B cell (primary cell): ENCODE data around the gene AFF2. TPM values are rescaled to one million over a fixed set of nuclear protein-coding genes. Genes with fewer than 3 reads are reported as not detected.

Experiments used
- ATAC-seq: fragments of 200-7000 bp; cut with Tn5 transposase; one replicate; pipeline ENCODE4 v1.10.0; 2021; ENCODE audit warnings: low read depth, mild to moderate bottlenecking, moderate number of reproducible peaks, moderate library complexity
- CTCF ChIA-PET: fragments of 350-600 bp; sonication (Branson Sonifier 250); formaldehyde crosslinking; loops from one replicate; lab custom pipeline; 2021; ENCODE audit warnings: antibody characterized with exemption, inconsistent platforms; lab: Charles Lee
- POLR2A ChIA-PET: fragments of 350-600 bp; sonication (Branson Sonifier 250); formaldehyde crosslinking; loops from one replicate; lab custom pipeline; 2021; ENCODE audit warnings: antibody characterized with exemption; lab: Charles Lee
- DNase-seq: peaks from one replicate; pipeline ENCODE4 v3.0.0; 2013
- H2AFZ ChIP-seq: 2 replicates; pipeline ENCODE4 v1.6.1; 2012; ENCODE audit warnings: mild to moderate bottlenecking, low read depth, low read length; ENCODE audit not compliant: insufficient read depth, poor library complexity, severe bottlenecking
- H3K27ac ChIP-seq, 2 donors: 1 replicate in 1 of 2; 2 replicates in 1 of 2; pipeline ENCODE4 v1.5.1; 2012 to 2013; ENCODE audit warnings: low read length in 2 of 2, mild to moderate bottlenecking in 2 of 2, moderate library complexity in 1 of 2
- H3K27me3 ChIP-seq, 4 experiments: fragments of 200-600 bp in 1 of 4; sonication (generic) in 1 of 4; replicated peaks in 1 of 4; 1 replicate in 2 of 4; 2 replicates in 2 of 4; pipeline versions ENCODE4 v1.6.1 to v1.7.0; 2013 to 2016; ENCODE audit warnings: low read length in 3 of 4, mild to moderate bottlenecking in 2 of 4, mixed read lengths in 1 of 4, moderate library complexity in 1 of 4; ENCODE audit not compliant: insufficient read depth in 4 of 4, control insufficient read depth in 3 of 4; ENCODE audit errors: control extremely low read depth in 1 of 4
- H3K36me3 ChIP-seq, 2 experiments: replicated peaks in 1 of 2; 1 replicate in 1 of 2; 2 replicates in 1 of 2; pipeline versions ENCODE4 v1.6.1 to v1.7.1; 2013; ENCODE audit warnings: low read length in 1 of 2; ENCODE audit not compliant: insufficient read depth in 2 of 2, control insufficient read depth in 1 of 2; ENCODE audit errors: control extremely low read depth in 1 of 2, extremely low read depth in 1 of 2
- H3K4me1 ChIP-seq, 2 donors: fragments of 200-600 bp in 1 of 2; sonication (generic) in 1 of 2; 1 replicate in 1 of 2; 2 replicates in 1 of 2; pipeline versions ENCODE4 v1.5.1 to v1.6.1; 2013 to 2017; ENCODE audit warnings: low read length in 2 of 2; ENCODE audit not compliant: control insufficient read depth in 2 of 2, insufficient read depth in 2 of 2
- H3K4me2 ChIP-seq: replicated peaks from 2 replicates; pipeline ENCODE3; 2012; ENCODE audit warnings: mild to moderate bottlenecking, low read depth, low read length; ENCODE audit not compliant: poor library complexity, severe bottlenecking
- H3K4me3 ChIP-seq, 5 experiments: fragments of 200-600 bp in 1 of 5; sonication (generic) in 1 of 5; 1 replicate in 3 of 5; 2 replicates in 2 of 5; pipeline versions ENCODE4 v1.5.1 to v1.7.0; 2011 to 2016; ENCODE audit warnings: low read length in 4 of 5, mild to moderate bottlenecking in 4 of 5, low read depth in 2 of 5, control low read depth in 1 of 5, moderate library complexity in 1 of 5; ENCODE audit not compliant: insufficient read depth in 1 of 5; ENCODE audit errors: control extremely low read depth in 1 of 5, extremely low read depth in 1 of 5
- H3K79me2 ChIP-seq: fragments of 200-600 bp; sonication (generic); one replicate; pipeline ENCODE4 v1.6.0; 2016; ENCODE audit warnings: low read length; ENCODE audit not compliant: control insufficient read depth, insufficient read depth
- H3K9ac ChIP-seq: fragments of 200-600 bp; sonication (generic); 2 replicates; pipeline ENCODE4 v1.6.1; 2017; ENCODE audit warnings: mild to moderate bottlenecking, low read length, moderate library complexity
- H3K9me3 ChIP-seq, 3 donors: one replicate each; pipeline versions ENCODE4 v1.6.1 to v1.7.1; 2013; ENCODE audit warnings: low read length in 2 of 3; ENCODE audit not compliant: control insufficient read depth in 2 of 3, insufficient read depth in 1 of 3; ENCODE audit errors: control extremely low read depth in 1 of 3
- H4K20me1 ChIP-seq: 2 replicates; pipeline ENCODE4 v1.6.0; 2012; ENCODE audit warnings: mild to moderate bottlenecking, low read length; ENCODE audit not compliant: insufficient read depth, control insufficient read depth, poor library complexity, severe bottlenecking
- H3K27ac Mint-ChIP-seq: one replicate; pipeline ENCODE4 v1.8.0; 2021; ENCODE audit warnings: mixed read lengths
- H3K27me3 Mint-ChIP-seq: one replicate; pipeline ENCODE4 v1.8.0; 2021; ENCODE audit warnings: mixed read lengths
- H3K4me1 Mint-ChIP-seq: one replicate; pipeline ENCODE4 v1.8.0; 2021; ENCODE audit warnings: mixed read lengths
- H3K4me3 Mint-ChIP-seq: one replicate; pipeline ENCODE4 v1.8.0; 2021; ENCODE audit warnings: mixed read lengths
- H3K9me3 Mint-ChIP-seq: one replicate; pipeline ENCODE4 v1.8.0; 2022; ENCODE audit warnings: mixed read lengths; ENCODE audit not compliant: insufficient read depth
- CTCF ChIP-seq: fragments of 200-600 bp; IDR thresholded peaks from one replicate; pipeline ENCODE4 v1.8.0; 2022; ENCODE audit warnings: antibody characterized with exemption, mild to moderate bottlenecking
- EZH2 ChIP-seq: IDR thresholded peaks from 2 replicates; pipeline ENCODE4 v1.6.1; 2012; ENCODE audit warnings: borderline replicate concordance, low read depth, mild to moderate bottlenecking, moderate library complexity, low read length; ENCODE audit not compliant: insufficient read depth, poor library complexity, severe bottlenecking
- WGBS: methylation state at CpG from one replicate; pipeline ENCODE4 v1.1.5; 2013; ENCODE audit warnings: missing lambda C conversion rate; ENCODE audit not compliant: insufficient coverage; 5-methylcytosine and 5-hydroxymethylcytosine counted together
- intact Hi-C: fragments of 100-400 bp; cut with micrococcal nuclease; formaldehyde crosslinking; loops from one replicate; pipeline ENCODE4 v1.10.0; 2022
- polyA plus RNA-seq: library from polyadenylated mRNA; depleted of rRNA; stranded (reverse); fragments of >200 nt; gene quantifications from 2 replicates; pipeline ENCODE4 v1.2.3, GENCODE V29; 2012
- total RNA-seq, 2 donors: library from RNA; stranded (reverse); fragments of 120-200 nt in 1 of 2; gene quantifications; 1 replicate in 1 of 2; 2 replicates in 1 of 2; pipeline versions ENCODE4 v1.2.3 to v1.2.4, GENCODE V29; 2013 to 2022

Gene AFF2
- total and polyA plus RNA-seq, 2 donors (not counting 1 experiment from before 2014, with no cell fraction given): 0.06 to 12.0 TPM

GRCh38 chrX:148562846-148563245 lies 62.4 kb downstream of the AFF2 start:
- CTCF ChIA-PET: no interaction called here
- POLR2A ChIA-PET: no interaction called here
- Histone ChIP-seq H3K36me3 (no peaks in the 10 kb centered on the region), H3K9ac (no peak overlapping the region), H3K79me2 (no peaks in the 10 kb centered on the region), H3K27ac (no peak overlapping the region), H3K27me3 (peaks cover 0 to under 1% (median 0%) of the 10 kb centered on the region in 4 experiments), H3K9me3 (no peaks in the 10 kb centered on the region), H4K20me1 (no peaks in the 10 kb centered on the region), H3K4me3 (no peak overlapping the region), H2AFZ (no peak overlapping the region), H3K4me1 (peaks cover 0 to 8% of the 10 kb centered on the region in 2 donors), H3K4me2 (no peak overlapping the region)
- H3K4me1 Mint-ChIP-seq: peaks cover 19% of the 10 kb centered on the region
- WGBS: 29% methylated on average over 2 of the region's 3 CpGs
- no peaks in the 10 kb centered on the region for H3K9me3 Mint-ChIP-seq
- ATAC-seq (no peak), DNase-seq (no peak)
- H3K27me3 Mint-ChIP-seq: no peaks in the 10 kb centered on the region
- peak overlapping the region; percentile 41 for H3K27ac Mint-ChIP-seq
- H3K4me3 Mint-ChIP-seq: no peak overlapping the region
- TF ChIP-seq CTCF (no peak), EZH2 (no peak)
- intact Hi-C loops: no loop called here

GRCh38 chrX:148567229-148567628 lies 66.8 kb downstream of the AFF2 start:
- 80% methylated on average over 1 of the region's 3 CpGs for whole genome bisulfite sequencing
- no peaks in the 10 kb centered on the region for H3K27me3 Mint-ChIP-seq
- no peak for TF ChIP-seq CTCF
- no peaks in the 10 kb centered on the region for H3K79me2 ChIP-seq
- H3K27me3 ChIP-seq: peaks cover 0 to 2% (median 0%) of the 10 kb centered on the region in 4 experiments
- POLR2A ChIA-PET: no interaction called here
- intact Hi-C loops: no loop called here
- no peak overlapping the region for H3K4me3 Mint-ChIP-seq
- H3K27ac ChIP-seq: no peak overlapping the region
- H3K9ac ChIP-seq: no peak overlapping the region
- ATAC-seq (no peak), DNase-seq (no peak)
- peaks cover 0 to 8% of the 10 kb centered on the region in 2 donors for H3K4me1 ChIP-seq
- no peak overlapping the region for H2AFZ ChIP-seq
- H3K4me3 ChIP-seq: no peak overlapping the region
- no peaks in the 10 kb centered on the region for H3K9me3 Mint-ChIP-seq
- no peaks in the 10 kb centered on the region for H3K9me3 ChIP-seq
- H3K4me2 ChIP-seq: no peak overlapping the region
- CTCF ChIA-PET: no interaction called here
- H3K36me3 ChIP-seq: no peaks in the 10 kb centered on the region
- no peaks in the 10 kb centered on the region for H4K20me1 ChIP-seq
- peaks cover 15% of the 10 kb centered on the region for H3K4me1 Mint-ChIP-seq
- H3K27ac Mint-ChIP-seq: no peak overlapping the region
